Raji (cell line): ENCODE results near the gene HERPUD2.
A peak's percentile ranks its signal among the peaks of the same experiment; 100 is the strongest.

Experiments
- POLR2A ChIP-seq: IDR thresholded peaks from 2 replicates; pipeline ENCODE4 v1.6.1; 2011; ENCODE audit warnings: low read depth, low read length, control low read depth; ENCODE audit not compliant: insufficient read depth

The HERPUD2 gene

GRCh38 chr7:35694784-35695472 lies at the start of gene HERPUD2:
Gene HERPUD2, minus strand, starts transcription at chr7:35695135. Its CDS starts 805 bp downstream, at chr7:35694330.
- peak; percentile 95 for TF ChIP-seq POLR2A

GRCh38 chr7:35738889-35739288 lies 44.0 kb upstream of the HERPUD2 start:
- TF ChIP-seq POLR2A, result no peak

- no peak for TF ChIP-seq POLR2A
These were observed 41.8 kb upstream of the HERPUD2 start for GRCh38 chr7:35736725-35737124.

GRCh38 chr7:35735396-35735795 lies 40.5 kb upstream of the HERPUD2 start:
- no peak for TF ChIP-seq POLR2A

GRCh38 chr7:35734001-35734483 lies 39.1 kb upstream of the HERPUD2 start:
- TF ChIP-seq POLR2A, result no peak

GRCh38 chr7:35731349-35731748 lies 36.4 kb upstream of the HERPUD2 start:
- no peak for TF ChIP-seq POLR2A

GRCh38 chr7:35729061-35729783 lies 34.3 kb upstream of the HERPUD2 start:
- peak; percentile 40; the same call in 1 of the 2 replicates for TF ChIP-seq POLR2A

GRCh38 chr7:35728412-35729060 lies 33.6 kb upstream of the HERPUD2 start:
- TF ChIP-seq POLR2A, result no peak

- no peak for TF ChIP-seq POLR2A
These were observed 32.6 kb upstream of the HERPUD2 start for GRCh38 chr7:35727571-35727970.

GRCh38 chr7:35726654-35727053 lies 31.7 kb upstream of the HERPUD2 start:
- TF ChIP-seq POLR2A, result no peak

- no peak; the same call in 1 of the 2 replicates for TF ChIP-seq POLR2A
These were observed 30.3 kb upstream of the HERPUD2 start for GRCh38 chr7:35725280-35725680.

- no peak for TF ChIP-seq POLR2A
These were observed 28.1 kb upstream of the HERPUD2 start for GRCh38 chr7:35723011-35723410.

GRCh38 chr7:35722054-35722849 lies 27.3 kb upstream of the HERPUD2 start:
- TF ChIP-seq POLR2A, result no peak

GRCh38 chr7:35721288-35721687 lies 26.4 kb upstream of the HERPUD2 start:
- no peak for TF ChIP-seq POLR2A

- no peak for TF ChIP-seq POLR2A
These were observed 25.9 kb upstream of the HERPUD2 start for GRCh38 chr7:35720849-35721248.
